Measurements from ENCODE around the gene UMODL1. TPM values are rescaled to one million over a fixed set of nuclear protein-coding genes. Genes with fewer than 3 reads are reported as not detected.

Gene UMODL1
- total RNA-seq, 1 donor from 2014 or later: not detected

- DNase-seq (ENCODE audit: low spot score): no peak
- no peak overlapping the region for H2AFZ ChIP-seq (replicated peaks)
- no peaks in the 10 kb centered on the region for H3K9me3 ChIP-seq (ENCODE audit: low read depth)
- H3K4me1 ChIP-seq: no peaks in the 10 kb centered on the region
- peaks cover 13% of the 10 kb centered on the region for H3K4me1 Mint-ChIP-seq
- H3K9me3 Mint-ChIP-seq: peaks cover 2% of the 10 kb centered on the region
- H3K27ac Mint-ChIP-seq: no peak overlapping the region
- H3K4me2 ChIP-seq: no peak overlapping the region
- H3K36me3 Mint-ChIP-seq: no peaks in the 10 kb centered on the region
- H3K4me3 Mint-ChIP-seq: no peak overlapping the region
- no peak overlapping the region for H3K27ac ChIP-seq
- H3K79me2 ChIP-seq (ENCODE audit: low read depth): no peaks in the 10 kb centered on the region
- peaks cover 7% of the 10 kb centered on the region for H3K27me3 Mint-ChIP-seq (ENCODE audit: insufficient read depth, low read depth)
- TF ChIP-seq EZH2 (IDR thresholded peaks at IDR 0.05) (no peak), CTCF (IDR thresholded peaks at IDR 0.05) (no peak), EZH2phosphoT487 (IDR thresholded peaks at IDR 0.05) (no peak)
- H3K4me3 ChIP-seq: no peak overlapping the region
- no peaks in the 10 kb centered on the region for H3F3A ChIP-seq (ENCODE audit: low read depth)
- no peaks in the 10 kb centered on the region for H3K27me3 ChIP-seq
- no peaks in the 10 kb centered on the region for H4K20me1 ChIP-seq (ENCODE audit: low read depth)
- no peaks in the 10 kb centered on the region for H3K36me3 ChIP-seq
- no peak overlapping the region for H3K9ac ChIP-seq
These were observed 119.4 kb downstream of the UMODL1 start for GRCh38 chr21:42190486-42190863.

- no peaks in the 10 kb centered on the region for H3K36me3 Mint-ChIP-seq
- H3K9me3 Mint-ChIP-seq: peaks cover 1% of the 10 kb centered on the region
- Histone ChIP-seq H3K79me2 (ENCODE audit: low read depth) (no peaks in the 10 kb centered on the region), H3K36me3 (no peaks in the 10 kb centered on the region), H3K27ac (no peak overlapping the region), H4K20me1 (ENCODE audit: low read depth) (no peaks in the 10 kb centered on the region), H3K9me3 (ENCODE audit: low read depth) (no peaks in the 10 kb centered on the region), H3K4me2 (no peak overlapping the region), H3F3A (ENCODE audit: low read depth) (no peaks in the 10 kb centered on the region), H3K27me3 (no peaks in the 10 kb centered on the region), H3K4me3 (no peak overlapping the region), H3K4me1 (no peaks in the 10 kb centered on the region), H3K9ac (no peak overlapping the region), H2AFZ (replicated peaks) (no peak overlapping the region)
- TF ChIP-seq EZH2phosphoT487 (IDR thresholded peaks at IDR 0.05): no peak
- TF ChIP-seq EZH2 (IDR thresholded peaks at IDR 0.05): no peak
- DNase-seq (ENCODE audit: low spot score): no peak
- H3K4me3 Mint-ChIP-seq: no peak overlapping the region
- peaks cover 13% of the 10 kb centered on the region for H3K4me1 Mint-ChIP-seq
- H3K27ac Mint-ChIP-seq: no peak overlapping the region
- H3K27me3 Mint-ChIP-seq (ENCODE audit: insufficient read depth, low read depth): peaks cover 8% of the 10 kb centered on the region
These were observed 119.9 kb downstream of the UMODL1 start for GRCh38 chr21:42191064-42191463.

- TF ChIP-seq EZH2 (IDR thresholded peaks at IDR 0.05) (no peak), EZH2phosphoT487 (IDR thresholded peaks at IDR 0.05) (no peak), CTCF (IDR thresholded peaks at IDR 0.05) (no peak)
- Histone ChIP-seq H3K4me1 (no peaks in the 10 kb centered on the region), H3K4me2 (no peak overlapping the region), H4K20me1 (ENCODE audit: low read depth) (no peaks in the 10 kb centered on the region), H3K27me3 (no peaks in the 10 kb centered on the region), H3K9me3 (ENCODE audit: low read depth) (no peaks in the 10 kb centered on the region), H3F3A (ENCODE audit: low read depth) (no peaks in the 10 kb centered on the region), H3K79me2 (ENCODE audit: low read depth) (no peaks in the 10 kb centered on the region), H3K36me3 (no peaks in the 10 kb centered on the region), H2AFZ (replicated peaks) (no peak overlapping the region), H3K4me3 (no peak overlapping the region), H3K27ac (no peak overlapping the region), H3K9ac (no peak overlapping the region)
- no peak for DNase-seq (ENCODE audit: low spot score)
- Mint-ChIP-seq H3K9me3 (no peaks in the 10 kb centered on the region), H3K27me3 (ENCODE audit: insufficient read depth, low read depth) (peaks cover 5% of the 10 kb centered on the region), H3K4me1 (peaks cover 13% of the 10 kb centered on the region), H3K27ac (no peak overlapping the region), H3K36me3 (no peaks in the 10 kb centered on the region), H3K4me3 (no peak overlapping the region)
These were observed 120.8 kb downstream of the UMODL1 start for GRCh38 chr21:42191696-42192595.

Other genes starting within 250 kb of the UMODL1 start
- gene PRDM15, start 192.0 kb upstream of the UMODL1 start, total RNA-seq (ENCODE audit: low replicate concordance): 9.0 and 10.4 TPM in 2 replicates
- 15.3 and 19.6 TPM in 2 replicates for gene C2CD2, start 117.3 kb upstream of the UMODL1 start, total RNA-seq (ENCODE audit: low replicate concordance)
- gene ZBTB21, start 61.0 kb upstream of the UMODL1 start, total RNA-seq (ENCODE audit: low replicate concordance): 24.2 and 25.3 TPM in 2 replicates
- 1.9 and 2.0 TPM in 2 replicates for gene ABCG1, start 147.8 kb downstream of the UMODL1 start, total RNA-seq (ENCODE audit: low replicate concordance)
- gene TFF3, start 244.1 kb downstream of the UMODL1 start, total RNA-seq (ENCODE audit: low replicate concordance): 0.12 TPM in 1 of 2 replicates, not detected in the other